H1 (cell line): ENCODE results near the gene RS1. TPM values are rescaled to one million over a fixed set of nuclear protein-coding genes. Genes with fewer than 3 reads are reported as not detected.

Experiments used
- CTCF ChIA-PET: fragments of 300-600 bp; sonication (Branson Sonifier 250); formaldehyde crosslinking; loops from one replicate; lab custom pipeline; 2021; ENCODE audit not compliant: partially characterized antibody; lab: Charles Lee
- POLR2A ChIA-PET: fragments of 300-600 bp; sonication (Branson Sonifier 250); formaldehyde crosslinking; loops from one replicate; lab custom pipeline; 2021; ENCODE audit warnings: inconsistent platforms; ENCODE audit not compliant: partially characterized antibody; lab: Charles Lee
- DNase-seq, 2 experiments: peaks; one replicate each; pipeline versions ENCODE4 v3.0.0 to v3.0.0-alpha.2; 2010 to 2022; ENCODE audit warnings: low spot score in 2 of 2, low read depth in 1 of 2, mixed read lengths in 1 of 2
- FAIRE-seq: peaks from 2 replicates; lab custom pipeline; 2011; peaks lifted over from hg19 to GRCh38; lab: Jason Lieb, UNC
- H2AFZ ChIP-seq: 2 replicates; pipeline ENCODE4 v1.8.1; 2012; ENCODE audit warnings: low read length, inconsistent platforms
- H2AK5ac ChIP-seq: 2 replicates; pipeline ENCODE4 v1.6.1; 2013; ENCODE audit warnings: low read depth, low read length
- H2BK120ac ChIP-seq: replicated peaks from 2 replicates; pipeline ENCODE3; 2013; ENCODE audit warnings: low read depth, low read length, inconsistent platforms
- H2BK12ac ChIP-seq: 2 replicates; pipeline ENCODE4 v1.6.1; 2013; ENCODE audit warnings: low read depth, low read length
- H2BK15ac ChIP-seq: 2 replicates; pipeline ENCODE4 v1.6.1; 2013; ENCODE audit warnings: low read length
- H2BK20ac ChIP-seq: 2 replicates; pipeline ENCODE4 v1.6.1; 2013; ENCODE audit warnings: low read length
- H2BK5ac ChIP-seq: 2 replicates; pipeline ENCODE4 v1.6.1; 2013; ENCODE audit warnings: low read depth, low read length
- H3K14ac ChIP-seq: 2 replicates; pipeline ENCODE4 v1.6.1; 2013; ENCODE audit warnings: inconsistent platforms; ENCODE audit not compliant: insufficient read length
- H3K18ac ChIP-seq: 2 replicates; pipeline ENCODE4 v1.6.1; 2013; ENCODE audit warnings: low read length; ENCODE audit errors: extremely low read depth
- H3K23ac ChIP-seq: 2 replicates; pipeline ENCODE4 v1.6.1; 2013; ENCODE audit warnings: inconsistent platforms; ENCODE audit not compliant: insufficient read length
- H3K23me2 ChIP-seq: 2 replicates; pipeline ENCODE4 v1.6.1; 2013; ENCODE audit warnings: low read depth, low read length
- H3K27ac ChIP-seq: 2 replicates; pipeline ENCODE4 v1.6.1; 2011; ENCODE audit warnings: low read depth, low read length, inconsistent platforms
- H3K27me3 ChIP-seq, 4 experiments: replicated peaks in 1 of 4; 1 replicate in 1 of 4; 2 replicates in 3 of 4; pipeline versions ENCODE4 v1.6.1 to v1.8.1; 2011 to 2013; ENCODE audit warnings: low read length in 3 of 4, mild to moderate bottlenecking in 3 of 4, inconsistent platforms in 2 of 4, mixed read lengths in 2 of 4, moderate library complexity in 1 of 4; ENCODE audit not compliant: control insufficient read depth in 3 of 4, insufficient read depth in 3 of 4; ENCODE audit errors: extremely low read depth in 1 of 4
- H3K36me3 ChIP-seq, 4 experiments: 2 replicates each; pipeline versions ENCODE4 v1.6.1 to v1.8.1; 2011 to 2013; ENCODE audit warnings: mild to moderate bottlenecking in 4 of 4, low read length in 3 of 4, moderate library complexity in 2 of 4, control low read depth in 1 of 4, inconsistent platforms in 1 of 4; ENCODE audit not compliant: insufficient read depth in 4 of 4, control insufficient read depth in 2 of 4
- H3K4ac ChIP-seq: replicated peaks from 2 replicates; pipeline ENCODE3; 2013; ENCODE audit warnings: low read length, low read depth, mixed read lengths, inconsistent platforms; ENCODE audit not compliant: insufficient read length
- H3K4me1 ChIP-seq, 4 experiments: replicated peaks in 1 of 4; 1 replicate in 1 of 4; 2 replicates in 3 of 4; pipeline versions ENCODE4 v1.6.1 to v1.8.1; 2011 to 2013; ENCODE audit warnings: low read length in 3 of 4, inconsistent platforms in 2 of 4, mixed read lengths in 1 of 4; ENCODE audit not compliant: insufficient read depth in 4 of 4, control insufficient read depth in 3 of 4
- H3K4me2 ChIP-seq, 2 experiments: 2 replicates each; pipeline versions ENCODE4 v1.6.1 to v1.8.1; 2011 to 2013; ENCODE audit warnings: low read depth in 2 of 2, low read length in 2 of 2, control low read depth in 1 of 2, inconsistent platforms in 1 of 2, mild to moderate bottlenecking in 1 of 2; ENCODE audit not compliant: insufficient read depth in 1 of 2
- H3K4me3 ChIP-seq, 4 experiments: fragments of 200-600, 300-600 bp in 1 of 4; sonication (generic), shearing (Covaris generic), sonication (Bioruptor Twin) in 1 of 4; 2 replicates each; pipeline versions ENCODE4 v1.5.1 to v1.8.1; 2011 to 2016; ENCODE audit warnings: low read length in 4 of 4, low read depth in 3 of 4, control low read depth in 2 of 4, inconsistent platforms in 2 of 4, mild to moderate bottlenecking in 2 of 4, mixed read lengths in 1 of 4, moderate library complexity in 1 of 4; ENCODE audit not compliant: insufficient read depth in 2 of 4; ENCODE audit errors: extremely low read depth in 1 of 4
- H3K56ac ChIP-seq: replicated peaks from 2 replicates; pipeline ENCODE3; 2013; ENCODE audit warnings: low read depth, mild to moderate bottlenecking, mixed read lengths, low read length, inconsistent platforms; ENCODE audit not compliant: insufficient read length
- H3K79me1 ChIP-seq: 2 replicates; pipeline ENCODE4 v1.6.1; 2013; ENCODE audit warnings: low read depth, low read length, control low read depth
- H3K79me2 ChIP-seq, 2 experiments: 2 replicates each; pipeline versions ENCODE4 v1.6.1 to v1.8.1; 2012 to 2013; ENCODE audit warnings: low read length in 2 of 2, mild to moderate bottlenecking in 2 of 2, inconsistent platforms in 1 of 2; ENCODE audit not compliant: insufficient read depth in 2 of 2, control insufficient read depth in 1 of 2
- H3K9ac ChIP-seq, 4 experiments: replicated peaks in 1 of 4; 1 replicate in 1 of 4; 2 replicates in 3 of 4; pipeline versions ENCODE4 v1.6.1 to v1.8.1; 2011 to 2013; ENCODE audit warnings: low read depth in 3 of 4, low read length in 3 of 4, control low read depth in 2 of 4, mild to moderate bottlenecking in 2 of 4, moderate library complexity in 2 of 4, inconsistent platforms in 1 of 4; ENCODE audit errors: extremely low read depth in 1 of 4
- H3K9me3 ChIP-seq, 2 experiments: 2 replicates each; pipeline versions ENCODE4 v1.6.1 to v1.8.1; 2012 to 2013; ENCODE audit warnings: mild to moderate bottlenecking in 2 of 2, moderate library complexity in 2 of 2, control low read depth in 1 of 2, inconsistent platforms in 1 of 2, low read depth in 1 of 2, low read length in 1 of 2, mixed read lengths in 1 of 2; ENCODE audit not compliant: insufficient read depth in 2 of 2
- H4K20me1 ChIP-seq, 2 experiments: replicated peaks in 1 of 2; 2 replicates each; pipeline versions ENCODE3 to v1.8.1; 2011 to 2013; ENCODE audit warnings: inconsistent platforms in 2 of 2, low read length in 2 of 2, mild to moderate bottlenecking in 1 of 2; ENCODE audit not compliant: insufficient read depth in 2 of 2, control insufficient read depth in 1 of 2
- H4K5ac ChIP-seq: 2 replicates; pipeline ENCODE4 v1.6.1; 2013; ENCODE audit warnings: low read length, low read depth, mixed read lengths, inconsistent platforms; ENCODE audit not compliant: insufficient read length
- H4K8ac ChIP-seq: 2 replicates; pipeline ENCODE4 v1.8.0; 2013; ENCODE audit warnings: mild to moderate bottlenecking, moderate library complexity, low read length, inconsistent platforms; ENCODE audit not compliant: insufficient read depth; ENCODE audit errors: extremely low read depth
- H4K91ac ChIP-seq: replicated peaks from 2 replicates; pipeline ENCODE3; 2013; ENCODE audit warnings: low read length, mixed read lengths, inconsistent platforms; ENCODE audit not compliant: insufficient read length
- BRCA1 ChIP-seq: IDR thresholded peaks from 2 replicates; pipeline ENCODE4 v1.6.1; 2012; ENCODE audit warnings: low read depth, low read length, improper control_type of control experiment
- CBX5 ChIP-seq: fragments of 300-800, 300-1000 bp; sonication (generic); IDR thresholded peaks from 2 replicates; pipeline ENCODE4 v1.7.1; 2016; ENCODE audit warnings: antibody characterized with exemption, low read length, low read depth
- CBX8 ChIP-seq: fragments of 300-800, 300-1000 bp; sonication (generic); IDR thresholded peaks from 2 replicates; pipeline ENCODE4 v1.7.1; 2016; ENCODE audit warnings: low read depth, low read length, borderline replicate concordance
- CREB1 ChIP-seq: IDR thresholded peaks from 2 replicates; pipeline ENCODE4 v1.6.1; 2012; ENCODE audit warnings: inconsistent platforms
- CTCF ChIP-seq, 3 experiments: IDR thresholded peaks; 1 replicate in 2 of 3; 2 replicates in 1 of 3; pipeline versions ENCODE4 v1.5.1 to v1.6.1; 2011; ENCODE audit warnings: low read length in 3 of 3, mild to moderate bottlenecking in 3 of 3, inconsistent platforms in 2 of 3, low read depth in 1 of 3, moderate library complexity in 1 of 3; ENCODE audit not compliant: insufficient read depth in 1 of 3; ENCODE audit errors: control extremely low read depth in 1 of 3
- EGR1 ChIP-seq: IDR thresholded peaks from 2 replicates; pipeline ENCODE4 v1.6.1; 2011; ENCODE audit warnings: low read depth, low read length, borderline replicate concordance
- MAFK ChIP-seq: IDR thresholded peaks from 2 replicates; pipeline ENCODE4 v1.6.1; 2012; ENCODE audit warnings: low read depth, mild to moderate bottlenecking, improper control_type of control experiment, low read length
- PHF8 ChIP-seq: fragments of 200-600 bp; sonication (generic); conservative IDR thresholded peaks from 2 replicates; pipeline ENCODE4 v1.7.1; 2012; ENCODE audit warnings: low read depth, mild to moderate bottlenecking, inconsistent platforms, low read length, moderate library complexity
- SIRT6 ChIP-seq: IDR thresholded peaks from one replicate; pipeline ENCODE4 v1.7.1; 2012; ENCODE audit warnings: low read length, inconsistent platforms
- SUZ12 ChIP-seq: fragments of 200-600 bp; sonication (generic); IDR thresholded peaks from 2 replicates; pipeline ENCODE4 v1.6.1; 2012; ENCODE audit warnings: mild to moderate bottlenecking, inconsistent platforms, low read length, moderate library complexity, mixed read lengths
- WGBS, 2 experiments: shearing (Covaris generic) in 1 of 2; methylation state at CpG; one replicate each; pipeline versions ENCODE4 v1.1.6 to v1.1.7; 2013 to 2015; ENCODE audit warnings: low lambda C conversion rate in 2 of 2, mixed read lengths in 2 of 2, inconsistent platforms in 1 of 2, low coverage in 1 of 2, missing lambda C conversion rate in 1 of 2; ENCODE audit not compliant: insufficient replicate concordance in 2 of 2, insufficient coverage in 1 of 2, insufficient read length in 1 of 2; ENCODE audit errors: extremely low coverage in 1 of 2, missing lambda C conversion rate in 1 of 2; 5-methylcytosine and 5-hydroxymethylcytosine counted together
- polyA plus RNA-seq, 7 experiments: library from polyadenylated mRNA; depleted of rRNA in 3 of 7; stranded (reverse) in 5 of 7; unstranded in 2 of 7; fragments of >200 nt in 5 of 7; fragments of 200-250 nt in 2 of 7; gene quantifications; 1 replicate in 5 of 7; 2 replicates in 1 of 7; 4 replicates in 1 of 7; pipeline versions ENCODE4 v1.2.1 to v1.2.3, GENCODE V29; 2011 to 2013; ENCODE audit warnings: missing spikeins in 2 of 7, mixed read lengths in 2 of 7
- total RNA-seq: library from RNA; stranded (reverse); fragmentation: NEBNext Ultra II Directional; extraction: Animal tissue kit (Norgen Biotek cat#: 25700); gene quantifications from 2 replicates; pipeline ENCODE4 v1.2.1, GENCODE V29; 2021

The RS1 gene
- total and polyA plus RNA-seq, 2 of the 8 experiments (the other 6 are each of a cell fraction or from before 2014, with no cell fraction given) = 0.03 TPM; not detected in 1

DNA sequence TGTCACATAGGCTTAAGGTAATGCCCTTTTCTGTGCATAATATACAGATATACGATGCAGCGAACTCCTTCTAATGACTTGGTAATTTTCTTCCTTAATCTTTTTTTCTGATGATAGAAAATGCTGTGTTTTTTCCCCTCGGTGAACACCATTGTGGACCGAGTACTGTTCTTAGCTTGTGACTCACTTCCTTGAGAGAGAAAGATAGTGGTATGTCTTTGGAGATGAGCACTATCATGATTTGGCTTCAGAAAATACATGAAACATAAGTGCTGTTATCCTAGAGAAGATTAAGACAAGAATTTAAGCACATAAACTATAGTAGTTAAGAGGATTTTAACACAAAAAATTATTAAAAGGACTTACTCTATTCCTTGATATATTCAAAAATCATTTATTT lies 63.9 kb downstream of the RS1 start:
- no peak for FAIRE-seq
- H2BK20ac ChIP-seq = no peak overlapping the region
- POLR2A ChIA-PET = no interaction called here

More for the DNA sequence above, 63.9 kb downstream of the RS1 start:
- Histone ChIP-seq H3K4me1 (no peaks in the 10 kb centered on the region), H3K18ac (no peak overlapping the region), H3K23me2 (no peaks in the 10 kb centered on the region), H3K79me2 (no peaks in the 10 kb centered on the region), H4K5ac (no peak overlapping the region), H3K9me3 (no peaks in the 10 kb centered on the region), H2BK12ac (no peak overlapping the region), H3K56ac (no peak overlapping the region), H3K4ac (no peak overlapping the region), H3K4me3 (no peak overlapping the region), H4K20me1 (no peaks in the 10 kb centered on the region), H4K8ac (no peak overlapping the region), H2BK5ac (no peak overlapping the region), H3K27me3 (no peaks in the 10 kb centered on the region), H2BK15ac (no peak overlapping the region), H3K9ac (no peak overlapping the region), H2BK120ac (no peak overlapping the region), H2AFZ (no peak overlapping the region), H3K4me2 (no peak overlapping the region), H2AK5ac (no peak overlapping the region), H3K79me1 (no peaks in the 10 kb centered on the region), H3K14ac (no peak overlapping the region), H3K23ac (no peak overlapping the region), H4K91ac (no peak overlapping the region), H3K27ac (no peak overlapping the region), H3K36me3 (peaks cover 2 to 29% (median 11%) of the 10 kb centered on the region in 4 experiments; a peak in 6 of 8 replicates)
- CTCF ChIA-PET = no interaction called here
- TF ChIP-seq EGR1 (no peak), CREB1 (no peak), MAFK (no peak), SIRT6 (no peak), CTCF (IDR thresholded peaks at IDR 0.05; ENCODE audit: control extremely low read depth in 1 of 3, insufficient read depth in 1 of 3, low read depth in 1 of 3, low read length in 3 of 3) (no peak), SUZ12 (no peak), PHF8 (no peak), CBX8 (no peak), CBX5 (no peak), BRCA1 (no peak)
- 95% methylated on average over 4 of the region's 4 CpGs; no CpG with 5 or more reads in 1 of the 2 experiments for WGBS, 2 experiments
- DNase-seq = no peak
